ENCODE data around the gene AIG1. TPM values are rescaled to one million over a fixed set of nuclear protein-coding genes. Genes with fewer than 3 reads are reported as not detected.

The AIG1 gene
- total RNA-seq, 3 donors from 2014 or later (not counting 1 experiment from before 2014, with no cell fraction given), result 5.6 to 8.9 (median 6.2) TPM

GRCh38 chr6:143179901-143180612 lies 119.4 kb downstream of the AIG1 start:
- intact Hi-C loops (cut with micrococcal nuclease), result no loop called here
- TF ChIP-seq, protein P1, sequence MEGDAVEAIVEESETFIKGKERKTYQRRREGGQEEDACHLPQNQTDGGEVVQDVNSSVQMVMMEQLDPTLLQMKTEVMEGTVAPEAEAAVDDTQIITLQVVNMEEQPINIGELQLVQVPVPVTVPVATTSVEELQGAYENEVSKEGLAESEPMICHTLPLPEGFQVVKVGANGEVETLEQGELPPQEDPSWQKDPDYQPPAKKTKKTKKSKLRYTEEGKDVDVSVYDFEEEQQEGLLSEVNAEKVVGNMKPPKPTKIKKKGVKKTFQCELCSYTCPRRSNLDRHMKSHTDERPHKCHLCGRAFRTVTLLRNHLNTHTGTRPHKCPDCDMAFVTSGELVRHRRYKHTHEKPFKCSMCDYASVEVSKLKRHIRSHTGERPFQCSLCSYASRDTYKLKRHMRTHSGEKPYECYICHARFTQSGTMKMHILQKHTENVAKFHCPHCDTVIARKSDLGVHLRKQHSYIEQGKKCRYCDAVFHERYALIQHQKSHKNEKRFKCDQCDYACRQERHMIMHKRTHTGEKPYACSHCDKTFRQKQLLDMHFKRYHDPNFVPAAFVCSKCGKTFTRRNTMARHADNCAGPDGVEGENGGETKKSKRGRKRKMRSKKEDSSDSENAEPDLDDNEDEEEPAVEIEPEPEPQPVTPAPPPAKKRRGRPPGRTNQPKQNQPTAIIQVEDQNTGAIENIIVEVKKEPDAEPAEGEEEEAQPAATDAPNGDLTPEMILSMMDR (IDR thresholded peaks at IDR 0.05), result no peak

GRCh38 chr6:143180826-143181225 lies 120.1 kb downstream of the AIG1 start:
- intact Hi-C loops (cut with micrococcal nuclease), result no loop called here
- TF ChIP-seq, protein P1 (IDR thresholded peaks at IDR 0.05), result no peak
- peaks cover 6% of the 10 kb centered on the region for H3K9me3 ChIP-seq (ENCODE audit: control insufficient read depth, insufficient read depth, low read length)
- no peak for DNase-seq
- H3K36me3 ChIP-seq (ENCODE audit: control insufficient read depth, insufficient read depth, low read length), result no peaks in the 10 kb centered on the region
- no peak for ATAC-seq
- Mint-ChIP-seq H3K4me1 (no peaks in the 10 kb centered on the region), H3K27ac (no peak overlapping the region), H3K4me3 (no peak overlapping the region), H3K9me3 (peaks cover 0 to 2% of the 10 kb centered on the region in 2 donors), H3K36me3 (peaks cover 10% of the 10 kb centered on the region), H3K27me3 (ENCODE audit: low read depth in 2 of 2) (no peaks in the 10 kb centered on the region)
- H3K27ac ChIP-seq (ENCODE audit: low read length), result no peak overlapping the region
- WGBS (ENCODE audit: insufficient coverage), result 86% methylated on average over 1 of the region's 2 CpGs
- no peak overlapping the region for H3K4me3 ChIP-seq (ENCODE audit: low read length)
- H3K4me1 ChIP-seq (ENCODE audit: control insufficient read depth, insufficient read depth, low read length), result no peaks in the 10 kb centered on the region
- H3K27me3 ChIP-seq (ENCODE audit: control insufficient read depth, insufficient read depth, low read length), result no peaks in the 10 kb centered on the region

More at GRCh38 chr6:143179901-143180612, 119.4 kb downstream of the AIG1 start:
- Histone ChIP-seq H3K27ac (ENCODE audit: low read length) (no peak overlapping the region), H3K36me3 (ENCODE audit: control insufficient read depth, insufficient read depth, low read length) (no peaks in the 10 kb centered on the region), H3K4me1 (ENCODE audit: control insufficient read depth, insufficient read depth, low read length) (no peaks in the 10 kb centered on the region), H3K4me3 (ENCODE audit: low read length) (no peak overlapping the region), H3K27me3 (ENCODE audit: control insufficient read depth, insufficient read depth, low read length) (no peaks in the 10 kb centered on the region), H3K9me3 (ENCODE audit: control insufficient read depth, insufficient read depth, low read length) (peaks cover 7% of the 10 kb centered on the region)
- peaks cover 17% of the 10 kb centered on the region for H3K36me3 Mint-ChIP-seq
- 93% methylated on average over 3 of the region's 3 CpGs for WGBS (ENCODE audit: insufficient coverage)
- H3K4me1 Mint-ChIP-seq, result no peaks in the 10 kb centered on the region
- H3K9me3 Mint-ChIP-seq, result peaks cover 2 to 4% of the 10 kb centered on the region in 2 donors
- no peak for ATAC-seq
- no peaks in the 10 kb centered on the region for H3K27me3 Mint-ChIP-seq (ENCODE audit: low read depth in 2 of 2)
- H3K27ac Mint-ChIP-seq, result no peak overlapping the region
- no peak for DNase-seq
- H3K4me3 Mint-ChIP-seq, result no peak overlapping the region

GRCh38 chr6:143183666-143184065 lies 123.0 kb downstream of the AIG1 start:
- no peaks in the 10 kb centered on the region for H3K9me3 Mint-ChIP-seq
- ATAC-seq, result no peak
- no peaks in the 10 kb centered on the region for H3K27me3 Mint-ChIP-seq (ENCODE audit: low read depth in 2 of 2)
- no peak overlapping the region for H3K27ac ChIP-seq (ENCODE audit: low read length)
- TF ChIP-seq, protein P1 (IDR thresholded peaks at IDR 0.05), result no peak
- intact Hi-C loops (cut with micrococcal nuclease), result no loop called here
- no peaks in the 10 kb centered on the region for H3K4me1 Mint-ChIP-seq
- no peaks in the 10 kb centered on the region for H3K9me3 ChIP-seq (ENCODE audit: control insufficient read depth, insufficient read depth, low read length)
- H3K27me3 ChIP-seq (ENCODE audit: control insufficient read depth, insufficient read depth, low read length), result no peaks in the 10 kb centered on the region
- H3K4me1 ChIP-seq (ENCODE audit: control insufficient read depth, insufficient read depth, low read length), result no peaks in the 10 kb centered on the region
- H3K27ac Mint-ChIP-seq, result no peak overlapping the region
- H3K36me3 ChIP-seq (ENCODE audit: control insufficient read depth, insufficient read depth, low read length), result no peaks in the 10 kb centered on the region
- no peak overlapping the region for H3K4me3 ChIP-seq (ENCODE audit: low read length)
- H3K4me3 Mint-ChIP-seq, result no peak overlapping the region
- no peak for DNase-seq
- H3K36me3 Mint-ChIP-seq, result no peaks in the 10 kb centered on the region

GRCh38 chr6:143185288-143185687 lies 124.6 kb downstream of the AIG1 start:
- H3K36me3 Mint-ChIP-seq, result no peaks in the 10 kb centered on the region
- Histone ChIP-seq H3K9me3 (ENCODE audit: control insufficient read depth, insufficient read depth, low read length) (no peaks in the 10 kb centered on the region), H3K4me1 (ENCODE audit: control insufficient read depth, insufficient read depth, low read length) (no peaks in the 10 kb centered on the region), H3K27ac (ENCODE audit: low read length) (no peak overlapping the region), H3K4me3 (ENCODE audit: low read length) (no peak overlapping the region), H3K27me3 (ENCODE audit: control insufficient read depth, insufficient read depth, low read length) (no peaks in the 10 kb centered on the region), H3K36me3 (ENCODE audit: control insufficient read depth, insufficient read depth, low read length) (no peaks in the 10 kb centered on the region)
- no peaks in the 10 kb centered on the region for H3K4me1 Mint-ChIP-seq
- no peak overlapping the region for H3K27ac Mint-ChIP-seq
- no peak overlapping the region for H3K4me3 Mint-ChIP-seq
- intact Hi-C loops (cut with micrococcal nuclease), result no loop called here
- ATAC-seq (no peak), DNase-seq (no peak)
- TF ChIP-seq, protein P1 (IDR thresholded peaks at IDR 0.05), result no peak
- H3K9me3 Mint-ChIP-seq, result no peaks in the 10 kb centered on the region
- WGBS (ENCODE audit: insufficient coverage), result 100% methylated on average over 2 of the region's 2 CpGs
- H3K27me3 Mint-ChIP-seq (ENCODE audit: low read depth in 2 of 2), result no peaks in the 10 kb centered on the region
